ENCODE data around the gene IL26. TPM values are rescaled to one million over a fixed set of nuclear protein-coding genes. Genes with fewer than 3 reads are reported as not detected.

IL26 gene
- total and polyA plus RNA-seq, 5 experiments from 2014 or later: 0.54 TPM; not detected in 4

GRCh38 chr12:68163560-68164081, 62.0 kb downstream of the IL26 start:
- POLR2A ChIA-PET: no interaction called here
- no peaks in the 10 kb centered on the region for H3K36me3 Mint-ChIP-seq
- peak overlapping the region in 1 of 10 donors; percentile 46 for H3K27ac Mint-ChIP-seq
- peak overlapping the region in 2 of 10 donors; percentile 0 to 37 for H3K4me3 Mint-ChIP-seq
- peaks cover 0 to 23% (median 6%) of the 10 kb centered on the region in 4 donors for H3K4me1 Mint-ChIP-seq
- no peaks in the 10 kb centered on the region for H3K9me3 Mint-ChIP-seq
- no peaks in the 10 kb centered on the region for H3K27me3 Mint-ChIP-seq
- no peak for DNase-seq
- ATAC-seq: no peak

GRCh38 chr12:68162374-68162773, 63.2 kb downstream of the IL26 start:
- no peak for ATAC-seq
- Mint-ChIP-seq H3K4me3 (no peak overlapping the region), H3K27ac (no peak overlapping the region), H3K4me1 (peaks cover 0 to 26% (median 8%) of the 10 kb centered on the region in 4 donors), H3K36me3 (no peaks in the 10 kb centered on the region), H3K9me3 (no peaks in the 10 kb centered on the region), H3K27me3 (no peaks in the 10 kb centered on the region)
- POLR2A ChIA-PET: no interaction called here
- no peak for DNase-seq

- H3K4me3 Mint-ChIP-seq: peak within 1 kb of the TSS in 2 of 10 donors; percentile 76 to 81
- peaks cover 0 to 32% (median 11%) of the 10 kb centered on the region in 4 donors for H3K4me1 Mint-ChIP-seq
- no peak for ATAC-seq
- no peaks in the 10 kb centered on the region for H3K27me3 Mint-ChIP-seq
- H3K27ac Mint-ChIP-seq: peak within 1 kb of the TSS in 3 of 10 donors; percentile 36 to 58 (median 46)
- DNase-seq: peak in 1 of 10 donors; percentile 52
- POLR2A ChIA-PET: no interaction called here
- no peaks in the 10 kb centered on the region for H3K9me3 Mint-ChIP-seq
- no peaks in the 10 kb centered on the region for H3K36me3 Mint-ChIP-seq
Observed at GRCh38 chr12:68159681-68160304, 65.8 kb downstream of the IL26 start, which contains the start of gene IFNG. Gene IFNG, minus strand, starts transcription at chr12:68159740. Its CDS starts 125 bp downstream, at chr12:68159615.

GRCh38 chr12:68158432-68158831, 67.2 kb downstream of the IL26 start:
- Mint-ChIP-seq H3K27ac (peak overlapping the region in 1 of 10 donors; percentile 21), H3K9me3 (no peaks in the 10 kb centered on the region), H3K4me1 (peaks cover 0 to 27% (median 10%) of the 10 kb centered on the region in 4 donors), H3K4me3 (peak overlapping the region in 3 of 10 donors; percentile 8 to 43 (median 40)), H3K36me3 (peaks cover 0 to 2% (median 0%) of the 10 kb centered on the region in 3 donors), H3K27me3 (peaks cover 0 to 3% (median 0%) of the 10 kb centered on the region in 5 donors)
- DNase-seq: peak in 4 of 10 donors; percentile 11 to 52 (median 44)
- peak in 1 of 2 donors; percentile 50 for ATAC-seq
- POLR2A ChIA-PET: interaction anchor here (0.6 to 0.7 kb wide), 2 partner anchors 487 to 550 kb away, joined by 3 read pairs; no protein-coding TSS in a partner anchor

- peak overlapping the region in 2 of 10 donors; percentile 13 to 71 for H3K4me3 Mint-ChIP-seq
- peaks cover 0 to 2% (median 0%) of the 10 kb centered on the region in 3 donors for H3K36me3 Mint-ChIP-seq
- POLR2A ChIA-PET: no interaction called here
- ATAC-seq (no peak), DNase-seq (no peak)
- no peak overlapping the region for H3K27ac Mint-ChIP-seq
- peaks cover 0 to 22% (median 10%) of the 10 kb centered on the region in 4 donors for H3K4me1 Mint-ChIP-seq
- H3K9me3 Mint-ChIP-seq: no peaks in the 10 kb centered on the region
- H3K27me3 Mint-ChIP-seq: peaks cover 0 to 3% (median 0%) of the 10 kb centered on the region in 5 donors
Observed at GRCh38 chr12:68157380-68157779, 68.2 kb downstream of the IL26 start.

GRCh38 chr12:68156636-68157035, 69.0 kb downstream of the IL26 start:
- peak overlapping the region in 1 of 10 donors; percentile 2 for H3K27ac Mint-ChIP-seq
- peaks cover 0 to 2% (median 0%) of the 10 kb centered on the region in 3 donors for H3K36me3 Mint-ChIP-seq
- peaks cover 0 to 3% (median 0%) of the 10 kb centered on the region in 5 donors for H3K27me3 Mint-ChIP-seq
- peaks cover 0 to 22% (median 10%) of the 10 kb centered on the region in 4 donors for H3K4me1 Mint-ChIP-seq
- H3K9me3 Mint-ChIP-seq: no peaks in the 10 kb centered on the region
- ATAC-seq: no peak
- H3K4me3 Mint-ChIP-seq: peak overlapping the region in 1 of 10 donors; percentile 71
- DNase-seq: no peak
- POLR2A ChIA-PET: no interaction called here

- no peak for ATAC-seq
- no peak overlapping the region for H3K27ac Mint-ChIP-seq
- H3K4me1 Mint-ChIP-seq: peaks cover 0 to 21% (median 12%) of the 10 kb centered on the region in 4 donors
- DNase-seq: no peak
- peaks cover 0 to 2% (median 0%) of the 10 kb centered on the region in 3 donors for H3K36me3 Mint-ChIP-seq
- no peaks in the 10 kb centered on the region for H3K9me3 Mint-ChIP-seq
- POLR2A ChIA-PET: no interaction called here
- H3K4me3 Mint-ChIP-seq: no peak overlapping the region
- H3K27me3 Mint-ChIP-seq: peaks cover 0 to 3% (median 0%) of the 10 kb centered on the region in 5 donors
Observed at GRCh38 chr12:68154779-68155178, 70.8 kb downstream of the IL26 start.

Other genes with a start within 250 kb of the IL26 start
- 1 to 10 TPM in 1 of 2 experiments, under 1 TPM in 1; 0.88 to 1.9 TPM for gene IFNG-AS1, start 236.4 kb downstream of the IL26 start, total RNA-seq
- gene IFNG-AS1, start 236.4 kb downstream of the IL26 start, polyA plus RNA-seq: 1 to 10 TPM; 1.3 to 3.1 (median 3.0) TPM
- gene IFNG, start 66.1 kb downstream of the IL26 start, total RNA-seq: not detected
- gene IFNG, start 66.1 kb downstream of the IL26 start, polyA plus RNA-seq: 1 to 10 TPM in 1 of 3 donors, under 1 TPM in 1, not detected in 1; 0.27 to 8.6 TPM
- not detected for gene IL22, start 27.8 kb upstream of the IL26 start, total RNA-seq
- not detected for gene IL22, start 27.8 kb upstream of the IL26 start, polyA plus RNA-seq
- gene MDM1, start 106.6 kb upstream of the IL26 start, total RNA-seq: 10 to 100 TPM; 28.2 to 34.6 TPM
- gene MDM1, start 106.6 kb upstream of the IL26 start, polyA plus RNA-seq: 10 to 100 TPM; 16.2 to 20.8 (median 17.8) TPM